ENCODE data around the gene EPB41. TPM values are rescaled to one million over a fixed set of nuclear protein-coding genes. Genes with fewer than 3 reads are reported as not detected.

The EPB41 gene
- total RNA-seq, 1 experiment from 2014 or later: 17.3 TPM

DNA sequence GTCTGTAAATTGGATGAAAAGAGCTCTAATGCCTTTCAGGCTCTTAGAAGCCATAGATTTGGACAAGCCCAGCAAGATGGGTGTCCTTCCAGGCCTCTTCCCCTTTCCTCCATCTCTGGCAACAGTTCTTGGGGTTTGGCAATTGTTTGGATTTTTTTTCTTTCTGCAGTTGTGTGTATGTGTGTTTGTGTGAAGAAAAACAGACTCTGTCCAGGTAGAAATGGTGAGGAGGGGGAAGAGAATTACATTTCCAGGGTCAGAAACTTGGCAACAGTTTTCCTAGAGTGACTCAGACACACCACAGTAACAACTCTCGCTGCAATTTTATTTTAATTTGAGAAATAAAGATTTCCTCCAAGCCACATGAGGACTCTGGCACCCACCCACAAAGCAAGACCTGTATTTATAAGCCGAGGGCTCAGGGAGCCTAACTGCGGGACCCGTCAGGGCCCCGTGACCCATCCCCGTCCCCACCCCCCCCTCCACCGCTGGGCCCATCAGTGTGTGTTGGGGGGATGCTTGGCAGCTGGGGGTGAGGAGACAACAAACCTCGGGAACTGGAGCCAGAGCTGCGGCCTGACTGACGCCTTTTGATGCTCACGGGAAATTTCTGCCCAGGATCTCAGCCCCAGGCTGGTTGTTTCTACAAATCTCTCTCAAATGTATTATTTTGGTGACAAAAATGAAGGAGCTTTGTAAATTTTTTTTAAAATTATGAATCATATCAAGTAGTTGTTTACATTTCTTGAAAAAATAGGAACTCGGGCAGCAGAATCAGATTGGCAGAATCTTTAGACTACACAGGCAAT lies 205.0 kb downstream of the EPB41 start:
- no peaks in the 10 kb centered on the region for H4K20me1 ChIP-seq (ENCODE audit: insufficient read depth, low read depth, low read length)
- H3K9me2 ChIP-seq (replicated peaks; ENCODE audit: insufficient read depth, low read length): no peaks in the 10 kb centered on the region
- H3K27ac ChIP-seq (ENCODE audit: low read length): no peak overlapping the region
- no peak overlapping the region for H3K4me2 ChIP-seq (ENCODE audit: low read depth, low read length, poor library complexity, severe bottlenecking)
- no peaks in the 10 kb centered on the region for H3K79me2 ChIP-seq (ENCODE audit: low read length)
- H3K27me3 ChIP-seq (ENCODE audit: low read length): no peaks in the 10 kb centered on the region
- no peak for DNase-seq
- H3K9me3 ChIP-seq (ENCODE audit: low read length): no peaks in the 10 kb centered on the region
- H3K4me3 ChIP-seq (ENCODE audit: low read length): no peak overlapping the region
- no peak overlapping the region for H3K9ac ChIP-seq (ENCODE audit: low read length)
- H3K4me1 ChIP-seq (ENCODE audit: low read length): peaks cover 3% of the 10 kb centered on the region; the same call in 1 of the 2 replicates
- no peak overlapping the region for H2AFZ ChIP-seq (ENCODE audit: low read length)
- H3K36me3 ChIP-seq (ENCODE audit: insufficient read depth, low read length): no peaks in the 10 kb centered on the region

DNA sequence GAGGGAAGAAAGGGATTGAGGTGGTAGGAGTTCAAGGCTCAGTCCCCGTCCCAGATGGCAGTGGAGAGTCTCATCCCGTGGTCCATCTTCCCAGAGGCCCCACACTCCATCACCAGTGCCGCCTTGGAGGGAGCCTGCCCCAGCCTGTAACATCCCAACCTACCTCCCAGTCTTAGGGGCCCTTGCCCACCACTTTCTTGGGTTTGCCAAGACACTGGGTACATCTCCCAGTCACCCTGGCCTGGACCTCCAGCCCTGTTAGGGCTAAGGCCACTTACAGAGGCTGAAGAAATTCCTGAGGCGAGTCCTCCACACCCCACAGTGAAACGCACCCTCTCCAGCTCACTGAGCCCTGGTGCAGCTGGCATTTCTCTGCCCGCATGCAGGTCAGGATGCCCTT lies 206.0 kb downstream of the EPB41 start:
- no peaks in the 10 kb centered on the region for H3K9me2 ChIP-seq (replicated peaks; ENCODE audit: insufficient read depth, low read length)

DNA sequence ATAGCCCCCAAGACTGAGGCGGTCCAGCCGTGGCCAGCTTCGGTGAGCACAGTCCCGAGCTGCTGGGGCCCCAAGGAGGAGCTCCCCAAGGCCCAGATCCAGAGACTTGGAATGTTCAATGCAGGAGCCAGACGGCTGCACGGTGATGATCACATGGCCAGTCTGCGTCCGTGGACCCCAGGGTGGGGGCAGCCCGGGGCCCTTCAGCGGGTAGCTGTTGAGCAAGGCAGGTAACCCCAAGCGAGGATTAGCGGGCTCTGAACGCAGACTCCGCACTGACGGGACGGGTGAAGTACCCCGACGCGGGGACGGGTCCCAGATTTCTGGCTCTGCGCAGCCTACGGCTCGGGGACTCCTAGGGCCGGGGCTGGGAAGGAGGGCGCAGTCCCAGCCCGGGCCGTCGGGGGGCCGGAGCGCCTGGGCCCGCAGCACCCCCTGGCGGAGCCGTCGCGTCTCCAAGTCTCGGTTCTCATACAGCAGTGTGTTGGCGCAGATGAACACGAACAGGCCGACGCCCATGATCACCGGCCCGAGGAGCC lies 206.6 kb downstream of the EPB41 start:
- no peaks in the 10 kb centered on the region for H3K9me2 ChIP-seq (replicated peaks; ENCODE audit: insufficient read depth, low read length)
- no peaks in the 10 kb centered on the region for H3K9me3 ChIP-seq (ENCODE audit: low read length)
- peak; percentile 83 for DNase-seq
- H2AFZ ChIP-seq (ENCODE audit: low read length): no peak overlapping the region
- H3K4me2 ChIP-seq (ENCODE audit: low read depth, low read length, poor library complexity, severe bottlenecking): no peak overlapping the region
- no peak overlapping the region for H3K9ac ChIP-seq (ENCODE audit: low read length)
- peaks cover 7% of the 10 kb centered on the region for H3K4me1 ChIP-seq (ENCODE audit: low read length)
- no peak overlapping the region for H3K4me3 ChIP-seq (ENCODE audit: low read length)
- H3K27me3 ChIP-seq (ENCODE audit: low read length): no peaks in the 10 kb centered on the region
- no peaks in the 10 kb centered on the region for H3K36me3 ChIP-seq (ENCODE audit: insufficient read depth, low read length)
- no peaks in the 10 kb centered on the region for H3K79me2 ChIP-seq (ENCODE audit: low read length)
- no peaks in the 10 kb centered on the region for H4K20me1 ChIP-seq (ENCODE audit: insufficient read depth, low read depth, low read length)
- H3K27ac ChIP-seq (ENCODE audit: low read length): no peak overlapping the region

More for the DNA sequence above, 206.0 kb downstream of the EPB41 start:
- Histone ChIP-seq H3K9me3 (ENCODE audit: low read length) (no peaks in the 10 kb centered on the region), H3K27me3 (ENCODE audit: low read length) (no peaks in the 10 kb centered on the region), H3K79me2 (ENCODE audit: low read length) (no peaks in the 10 kb centered on the region), H3K9ac (ENCODE audit: low read length) (no peak overlapping the region), H3K4me2 (ENCODE audit: low read depth, low read length, poor library complexity, severe bottlenecking) (no peak overlapping the region), H3K4me3 (ENCODE audit: low read length) (no peak overlapping the region), H2AFZ (ENCODE audit: low read length) (no peak overlapping the region), H3K27ac (ENCODE audit: low read length) (no peak overlapping the region), H4K20me1 (ENCODE audit: insufficient read depth, low read depth, low read length) (no peaks in the 10 kb centered on the region), H3K4me1 (ENCODE audit: low read length) (peaks cover 7% of the 10 kb centered on the region), H3K36me3 (ENCODE audit: insufficient read depth, low read length) (no peaks in the 10 kb centered on the region)
- no peak for DNase-seq

DNA sequence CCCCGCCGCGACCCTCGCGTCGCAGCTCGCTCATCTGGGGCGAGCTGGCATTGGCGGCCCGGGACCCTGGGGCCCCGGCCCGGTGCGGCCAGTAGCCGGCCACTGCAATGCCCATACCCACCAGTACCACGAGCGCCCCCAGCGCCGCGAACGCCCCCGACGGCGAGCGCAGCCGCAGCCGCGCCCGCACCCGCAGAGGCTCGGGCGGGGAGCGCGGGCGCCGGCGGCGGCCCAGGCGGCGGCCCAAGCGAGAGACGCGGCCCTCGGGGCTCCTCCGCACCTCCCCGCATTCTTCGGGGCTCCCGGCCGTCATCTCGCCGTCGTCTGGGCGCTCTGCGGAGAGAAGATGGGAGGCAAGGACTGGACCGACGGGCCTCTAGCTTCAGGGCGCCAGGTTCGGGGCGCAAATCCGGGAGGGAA lies 207.2 kb downstream of the EPB41 start:
- Histone ChIP-seq H3K4me1 (ENCODE audit: low read length) (peaks cover 7% of the 10 kb centered on the region), H2AFZ (ENCODE audit: low read length) (no peak overlapping the region), H3K27ac (ENCODE audit: low read length) (no peak overlapping the region), H3K9me3 (ENCODE audit: low read length) (no peaks in the 10 kb centered on the region), H3K9ac (ENCODE audit: low read length) (no peak overlapping the region), H3K36me3 (ENCODE audit: insufficient read depth, low read length) (no peaks in the 10 kb centered on the region), H3K27me3 (ENCODE audit: low read length) (no peaks in the 10 kb centered on the region), H3K4me2 (ENCODE audit: low read depth, low read length, poor library complexity, severe bottlenecking) (no peak overlapping the region), H4K20me1 (ENCODE audit: insufficient read depth, low read depth, low read length) (no peaks in the 10 kb centered on the region), H3K9me2 (replicated peaks; ENCODE audit: insufficient read depth, low read length) (no peaks in the 10 kb centered on the region), H3K4me3 (ENCODE audit: low read length) (no peak overlapping the region), H3K79me2 (ENCODE audit: low read length) (no peaks in the 10 kb centered on the region)
- no peak for DNase-seq

DNA sequence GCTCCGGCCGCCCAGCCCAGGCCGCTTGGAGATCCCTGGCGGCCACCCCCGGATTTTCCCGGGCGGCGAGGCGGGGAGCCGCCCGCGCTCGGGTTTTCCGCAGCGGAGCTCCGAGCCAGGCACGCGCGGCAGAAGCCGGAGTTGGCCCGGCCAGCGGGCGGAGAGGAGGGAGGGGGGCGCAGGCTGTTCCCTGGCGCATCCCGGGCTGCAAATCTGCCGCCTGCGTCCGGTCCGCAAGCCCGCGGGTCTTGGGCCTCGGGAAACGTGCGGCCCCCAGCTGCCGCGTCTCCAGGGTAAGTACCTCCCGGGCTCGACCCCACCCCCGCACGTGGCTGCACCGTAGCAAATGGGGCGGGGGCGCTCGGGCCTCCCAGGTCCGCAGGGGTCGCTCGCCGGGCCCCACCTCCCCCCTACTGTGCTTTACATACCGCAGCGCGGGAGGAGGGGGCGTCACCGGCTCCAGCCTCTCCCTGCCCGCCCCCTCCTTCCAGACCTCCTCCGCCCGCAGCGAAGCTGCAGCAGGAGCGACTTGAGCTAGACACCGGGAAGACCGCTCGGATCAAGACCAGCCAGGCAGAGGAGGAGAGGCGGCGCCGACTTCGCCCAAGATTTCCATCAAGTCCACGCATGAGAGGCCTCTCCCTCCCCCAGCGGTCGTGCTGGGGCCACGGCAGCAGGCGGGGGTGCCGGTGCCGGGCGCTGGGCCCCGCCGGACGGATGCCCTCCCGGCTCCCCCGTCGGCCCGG lies 207.7 kb downstream of the EPB41 start:
- DNase-seq: no peak
- Histone ChIP-seq H3K4me2 (ENCODE audit: low read depth, low read length, poor library complexity, severe bottlenecking) (no peak overlapping the region), H4K20me1 (ENCODE audit: insufficient read depth, low read depth, low read length) (no peaks in the 10 kb centered on the region), H3K27ac (ENCODE audit: low read length) (no peak overlapping the region), H3K9me2 (replicated peaks; ENCODE audit: insufficient read depth, low read length) (no peaks in the 10 kb centered on the region), H3K4me3 (ENCODE audit: low read length) (no peak overlapping the region), H3K36me3 (ENCODE audit: insufficient read depth, low read length) (no peaks in the 10 kb centered on the region), H2AFZ (ENCODE audit: low read length) (no peak overlapping the region), H3K79me2 (ENCODE audit: low read length) (no peaks in the 10 kb centered on the region), H3K9ac (ENCODE audit: low read length) (no peak overlapping the region), H3K27me3 (ENCODE audit: low read length) (no peaks in the 10 kb centered on the region), H3K9me3 (ENCODE audit: low read length) (no peaks in the 10 kb centered on the region), H3K4me1 (ENCODE audit: low read length) (peaks cover 7% of the 10 kb centered on the region)

DNA sequence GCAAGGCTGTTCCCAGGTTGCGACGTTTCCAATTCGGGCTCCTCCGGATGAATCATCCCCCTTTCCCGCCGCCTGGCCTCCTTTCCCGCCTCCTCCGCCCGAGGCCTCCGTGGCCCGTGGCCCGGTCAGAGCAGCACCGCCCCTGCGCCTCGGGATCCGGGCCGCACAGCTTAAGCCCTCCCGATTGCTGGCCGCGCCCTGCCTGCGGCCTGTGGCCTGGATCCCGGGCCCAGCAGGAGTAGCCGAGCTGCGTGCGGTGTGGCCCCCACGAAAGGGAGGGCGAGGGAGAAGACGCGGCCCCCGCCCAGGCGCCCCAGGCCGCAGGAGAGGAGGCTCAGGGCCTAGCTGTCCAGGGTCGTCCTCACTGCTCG lies 208.3 kb downstream of the EPB41 start:
- no peak overlapping the region for H2AFZ ChIP-seq (ENCODE audit: low read length)
- H3K4me3 ChIP-seq (ENCODE audit: low read length): no peak overlapping the region
- no peaks in the 10 kb centered on the region for H3K36me3 ChIP-seq (ENCODE audit: insufficient read depth, low read length)
- no peaks in the 10 kb centered on the region for H3K79me2 ChIP-seq (ENCODE audit: low read length)
- H3K4me2 ChIP-seq (ENCODE audit: low read depth, low read length, poor library complexity, severe bottlenecking): no peak overlapping the region
- no peak overlapping the region for H3K27ac ChIP-seq (ENCODE audit: low read length)
- H3K27me3 ChIP-seq (ENCODE audit: low read length): no peaks in the 10 kb centered on the region
- H3K9me3 ChIP-seq (ENCODE audit: low read length): no peaks in the 10 kb centered on the region
- H3K9me2 ChIP-seq (replicated peaks; ENCODE audit: insufficient read depth, low read length): no peaks in the 10 kb centered on the region
- no peak overlapping the region for H3K9ac ChIP-seq (ENCODE audit: low read length)
- H3K4me1 ChIP-seq (ENCODE audit: low read length): peaks cover 7% of the 10 kb centered on the region
- no peak for DNase-seq
- H4K20me1 ChIP-seq (ENCODE audit: insufficient read depth, low read depth, low read length): no peaks in the 10 kb centered on the region

DNA sequence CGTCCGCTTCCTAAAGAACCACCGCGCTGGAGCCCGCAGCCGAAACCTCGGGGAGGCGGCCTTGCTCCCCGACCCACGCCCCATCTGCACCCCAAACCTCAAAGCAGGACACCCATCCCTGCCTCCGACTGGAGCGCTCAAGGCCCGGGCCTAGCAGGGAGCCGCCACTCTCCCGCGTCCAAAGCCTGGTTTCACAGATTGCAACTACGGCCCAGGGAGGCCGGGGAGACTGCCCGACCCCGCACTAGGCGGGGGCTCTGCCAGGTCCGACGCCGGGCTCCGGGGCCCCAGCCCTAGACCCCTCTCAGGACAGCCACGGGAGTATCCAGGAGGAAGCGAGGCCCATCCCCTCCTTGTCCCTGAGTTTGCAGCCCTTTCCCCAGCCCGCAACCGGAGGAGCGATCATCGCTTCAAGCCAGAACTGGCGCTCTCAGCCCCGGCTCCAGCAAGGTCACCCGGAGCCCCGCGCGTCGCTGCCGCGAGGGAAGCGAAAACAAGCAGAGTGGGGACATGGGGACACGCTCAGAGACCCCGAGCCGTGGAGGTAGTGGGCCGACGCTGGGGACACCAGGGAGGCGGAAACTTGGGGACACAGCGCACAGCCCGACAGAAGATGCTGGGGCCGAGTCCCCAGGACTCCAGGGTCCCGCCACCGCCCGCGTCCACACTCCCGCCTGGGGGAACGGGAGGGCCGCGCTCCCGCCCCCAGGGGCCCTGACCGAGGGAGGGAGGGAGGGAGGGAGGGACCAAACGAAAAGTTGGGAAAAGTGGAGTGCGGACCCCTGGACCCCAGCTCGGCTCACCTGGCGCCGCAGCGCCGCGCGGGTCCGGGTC lies 208.9 kb downstream of the EPB41 start:
- Histone ChIP-seq H3K9me3 (ENCODE audit: low read length) (no peaks in the 10 kb centered on the region), H3K27ac (ENCODE audit: low read length) (no peak overlapping the region), H3K79me2 (ENCODE audit: low read length) (no peaks in the 10 kb centered on the region), H3K9ac (ENCODE audit: low read length) (no peak overlapping the region), H3K36me3 (ENCODE audit: insufficient read depth, low read length) (no peaks in the 10 kb centered on the region), H3K4me1 (ENCODE audit: low read length) (peaks cover 7% of the 10 kb centered on the region), H3K27me3 (ENCODE audit: low read length) (no peaks in the 10 kb centered on the region), H2AFZ (ENCODE audit: low read length) (no peak overlapping the region), H3K4me3 (ENCODE audit: low read length) (no peak overlapping the region), H3K9me2 (replicated peaks; ENCODE audit: insufficient read depth, low read length) (no peaks in the 10 kb centered on the region), H3K4me2 (ENCODE audit: low read depth, low read length, poor library complexity, severe bottlenecking) (no peak overlapping the region), H4K20me1 (ENCODE audit: insufficient read depth, low read depth, low read length) (no peaks in the 10 kb centered on the region)
- no peak for DNase-seq

Data from Karpas-422 (cell line).